B cell (primary cell): Measurements from ENCODE around the gene CHST8.

Experiments used
- EZH2 ChIP-seq: IDR thresholded peaks from 2 replicates; pipeline ENCODE4 v1.6.1; 2012; ENCODE audit warnings: borderline replicate concordance, low read depth, mild to moderate bottlenecking, moderate library complexity, low read length; ENCODE audit not compliant: insufficient read depth, poor library complexity, severe bottlenecking
- TF ChIP-seq, protein P1 (sequence below): fragments of 200-600 bp; IDR thresholded peaks from one replicate; pipeline ENCODE4 v1.8.0; 2022; ENCODE audit warnings: antibody characterized with exemption, mild to moderate bottlenecking

GRCh38 chr19:33802801-33803200 lies 181.0 kb downstream of the CHST8 start:
- TF ChIP-seq EZH2, result no peak
- TF ChIP-seq, protein P1, sequence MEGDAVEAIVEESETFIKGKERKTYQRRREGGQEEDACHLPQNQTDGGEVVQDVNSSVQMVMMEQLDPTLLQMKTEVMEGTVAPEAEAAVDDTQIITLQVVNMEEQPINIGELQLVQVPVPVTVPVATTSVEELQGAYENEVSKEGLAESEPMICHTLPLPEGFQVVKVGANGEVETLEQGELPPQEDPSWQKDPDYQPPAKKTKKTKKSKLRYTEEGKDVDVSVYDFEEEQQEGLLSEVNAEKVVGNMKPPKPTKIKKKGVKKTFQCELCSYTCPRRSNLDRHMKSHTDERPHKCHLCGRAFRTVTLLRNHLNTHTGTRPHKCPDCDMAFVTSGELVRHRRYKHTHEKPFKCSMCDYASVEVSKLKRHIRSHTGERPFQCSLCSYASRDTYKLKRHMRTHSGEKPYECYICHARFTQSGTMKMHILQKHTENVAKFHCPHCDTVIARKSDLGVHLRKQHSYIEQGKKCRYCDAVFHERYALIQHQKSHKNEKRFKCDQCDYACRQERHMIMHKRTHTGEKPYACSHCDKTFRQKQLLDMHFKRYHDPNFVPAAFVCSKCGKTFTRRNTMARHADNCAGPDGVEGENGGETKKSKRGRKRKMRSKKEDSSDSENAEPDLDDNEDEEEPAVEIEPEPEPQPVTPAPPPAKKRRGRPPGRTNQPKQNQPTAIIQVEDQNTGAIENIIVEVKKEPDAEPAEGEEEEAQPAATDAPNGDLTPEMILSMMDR, result no peak
